ENCODE data around the gene KRT16. TPM values are rescaled to one million over a fixed set of nuclear protein-coding genes. Genes with fewer than 3 reads are reported as not detected.
"Not testable (repeated sequence)": the region's sequence is repeated elsewhere in the genome, so short reads cannot be mapped to it uniquely, and the experiment has no call there.

The KRT16 gene
- total RNA-seq, 1 donor = 2.0 TPM

DNA sequence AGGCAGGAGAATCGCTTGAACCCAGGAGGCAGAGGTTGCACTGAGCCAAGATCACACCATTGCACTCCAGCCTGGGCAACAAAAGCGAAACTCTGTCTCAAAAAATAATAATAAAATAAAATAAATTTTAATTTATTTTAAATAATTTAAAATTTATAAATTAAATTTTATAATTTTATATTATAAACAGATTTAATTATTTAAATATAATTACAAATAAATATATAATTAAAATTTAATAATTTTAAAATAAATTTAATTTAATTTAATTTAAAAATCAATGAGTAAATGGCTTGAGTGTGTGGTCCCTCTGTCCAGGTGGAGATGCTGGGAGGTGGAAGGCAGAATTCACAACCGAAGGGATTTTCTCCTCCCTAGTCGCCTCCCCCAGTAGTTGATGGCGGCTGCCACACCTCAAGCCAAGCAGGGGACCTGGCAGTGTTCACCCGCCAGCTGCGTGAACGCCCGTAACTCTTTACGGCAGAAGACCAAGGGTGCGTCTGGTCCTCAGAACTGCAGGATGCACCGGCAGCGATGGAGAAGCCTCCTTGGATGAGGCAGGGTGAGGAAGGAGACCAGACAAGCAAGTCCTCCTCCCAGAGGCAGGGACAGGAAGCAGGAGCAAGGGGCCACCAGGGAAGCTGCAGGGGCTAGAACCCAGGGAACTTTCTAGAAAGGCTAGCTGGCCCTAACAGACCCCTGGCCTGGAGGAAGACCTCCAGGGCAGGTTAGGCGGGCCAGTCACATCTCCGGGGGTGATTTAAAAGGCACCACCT lies 34.7 kb upstream of the KRT16 start:
- no peak for TF ChIP-seq CTCF (IDR thresholded peaks at IDR 0.05; ENCODE audit: insufficient read depth, low read length)
- no peak for DNase-seq (ENCODE audit: low read depth)
- H3K4me3 ChIP-seq (ENCODE audit: low read depth, low read length) = no peak overlapping the region

DNA sequence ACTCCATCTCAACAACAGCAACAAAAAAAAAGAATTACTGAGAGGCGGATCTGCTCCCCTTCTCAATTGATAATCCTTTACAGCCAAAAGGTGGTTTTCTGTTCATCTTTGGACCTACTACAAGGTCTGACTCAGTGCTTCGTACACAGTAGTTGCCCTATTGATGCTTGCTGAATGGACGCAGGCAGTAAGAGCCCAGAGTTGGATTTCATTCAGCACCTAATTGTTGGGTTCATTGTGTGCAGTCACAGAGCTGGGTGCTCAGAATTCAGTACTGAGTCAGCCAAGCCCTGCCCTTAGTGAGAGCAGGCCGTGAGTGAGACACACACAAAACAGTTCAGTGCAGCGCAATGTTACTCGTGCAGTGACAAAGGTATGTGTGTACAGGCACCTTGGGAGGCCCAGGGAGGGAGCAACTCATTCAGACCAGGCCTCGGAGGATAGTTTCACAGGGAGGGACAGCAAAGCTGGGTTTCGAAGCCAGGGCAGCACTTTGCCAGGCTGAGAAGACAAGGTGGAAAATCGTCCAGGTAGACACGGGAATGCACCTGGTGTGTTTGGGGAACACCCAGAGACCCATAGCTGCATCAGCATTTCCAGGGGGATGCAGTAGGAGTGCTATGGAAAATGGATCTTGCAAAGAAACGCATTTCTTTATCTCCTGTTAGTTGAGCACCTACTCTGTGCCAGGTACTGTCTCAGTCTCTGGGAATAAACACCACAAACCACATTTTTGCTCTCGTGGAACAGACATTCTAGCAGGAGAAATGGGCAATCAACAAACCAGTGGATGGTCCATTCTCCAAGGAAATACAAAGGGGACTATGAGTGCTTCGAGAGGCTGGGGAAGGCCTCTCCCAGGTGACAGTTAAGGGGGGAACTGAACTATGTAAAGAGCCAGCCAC lies 29.9 kb upstream of the KRT16 start:
- H3K4me3 ChIP-seq (ENCODE audit: low read depth, low read length) = no peak overlapping the region
- no peak for TF ChIP-seq CTCF (IDR thresholded peaks at IDR 0.05; ENCODE audit: insufficient read depth, low read length)
- DNase-seq (ENCODE audit: low read depth) = no peak

- not testable (repeated sequence) for H3K4me3 ChIP-seq (ENCODE audit: low read depth, low read length); DNase-seq (ENCODE audit: low read depth)
Measured at GRCh38 chr17:41640596-41640995, 28.0 kb upstream of the KRT16 start.

DNA sequence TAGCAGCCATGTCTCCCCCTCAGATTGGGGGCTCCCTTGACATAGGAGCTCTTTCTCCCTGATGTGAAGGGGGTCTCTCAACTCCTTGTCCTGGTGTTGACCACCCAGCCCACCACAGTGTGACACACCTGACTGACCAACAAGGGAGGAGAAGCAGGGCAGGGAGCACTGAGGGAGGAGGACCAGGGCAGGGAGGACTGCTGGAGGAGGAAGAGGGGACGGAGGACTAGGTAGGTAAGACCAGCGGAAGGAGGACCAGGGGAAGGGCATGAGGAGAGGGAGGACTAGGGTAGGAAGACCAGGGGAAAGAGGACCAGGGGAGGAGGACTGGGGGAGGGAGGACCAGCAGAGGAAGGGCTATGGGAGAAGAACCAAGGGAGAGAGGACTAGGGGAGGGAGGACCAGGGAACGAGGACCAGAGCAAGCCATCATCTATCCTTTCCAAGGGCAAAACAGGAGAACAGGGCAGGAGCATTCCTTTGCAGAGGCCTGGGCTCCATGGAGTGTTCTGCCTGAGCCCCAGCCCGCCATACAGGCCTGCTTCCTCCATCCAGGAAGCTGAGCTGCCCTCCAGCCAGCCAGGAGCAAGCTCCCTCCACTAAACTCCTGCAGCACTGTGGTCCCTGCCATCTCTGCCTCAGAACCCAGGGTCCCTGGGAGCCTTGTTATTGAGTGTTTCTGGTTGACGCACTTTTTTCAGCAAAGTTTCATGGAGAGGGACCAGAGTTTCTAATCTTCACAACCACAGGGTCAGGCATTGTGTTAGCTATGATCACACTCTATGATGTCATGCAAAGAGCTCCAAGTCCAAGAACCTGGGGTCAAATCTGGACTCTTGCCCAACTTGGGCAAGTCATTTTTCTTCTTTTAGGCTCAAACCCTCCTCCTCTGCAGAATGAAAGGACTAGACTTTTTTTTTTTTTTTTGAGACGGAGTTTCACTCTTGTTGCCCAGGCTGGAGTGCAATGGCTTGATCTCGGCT lies 27.2 kb upstream of the KRT16 start:
- no peak overlapping the region for H3K4me3 ChIP-seq (ENCODE audit: low read depth, low read length)
- TF ChIP-seq CTCF (IDR thresholded peaks at IDR 0.05; ENCODE audit: insufficient read depth, low read length) = no peak
- DNase-seq (ENCODE audit: low read depth) = peak; percentile 19

DNA sequence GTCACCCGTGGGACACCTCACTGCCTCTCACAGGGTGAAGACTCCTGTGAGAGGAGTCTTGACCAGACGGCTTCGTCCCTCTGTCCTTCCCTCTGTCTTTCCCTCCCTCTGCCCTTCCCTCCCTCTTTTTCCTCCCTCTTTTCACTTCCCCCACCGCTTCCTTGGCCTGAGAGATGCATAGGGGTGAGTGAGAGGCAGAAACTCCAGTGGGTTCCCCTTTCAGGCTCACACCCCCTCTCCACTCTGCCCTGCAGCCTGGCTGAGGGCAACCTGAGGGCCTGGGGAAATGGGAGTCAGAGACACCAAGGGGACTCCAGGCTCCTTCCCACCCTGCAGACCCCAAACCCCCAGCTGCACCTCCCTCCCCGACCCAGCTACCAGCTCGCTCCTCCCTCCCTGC lies 26.4 kb upstream of the KRT16 start:
- TF ChIP-seq CTCF (IDR thresholded peaks at IDR 0.05; ENCODE audit: insufficient read depth, low read length) = no peak
- H3K4me3 ChIP-seq (ENCODE audit: low read depth, low read length) = no peak overlapping the region
- no peak for DNase-seq (ENCODE audit: low read depth)

DNA sequence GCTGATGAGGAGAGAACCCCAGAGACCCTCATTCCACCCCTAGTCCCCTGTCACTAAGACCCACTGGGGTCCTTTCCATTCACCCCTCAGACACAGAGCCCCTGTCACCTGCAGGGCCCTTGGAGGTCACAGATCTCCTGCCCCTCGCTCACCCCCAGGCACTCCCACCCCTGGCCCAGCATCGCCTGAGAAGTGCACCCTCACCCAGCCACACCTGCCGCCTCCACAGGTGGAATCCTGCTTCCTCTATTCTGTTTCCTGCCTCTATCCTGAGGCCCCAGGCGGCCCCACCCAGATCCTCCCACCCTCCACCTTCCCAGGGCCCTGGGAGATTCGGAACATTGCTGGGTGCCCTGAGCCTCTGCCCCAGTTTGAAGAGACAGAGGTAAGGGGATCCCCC lies 25.6 kb upstream of the KRT16 start:
- TF ChIP-seq CTCF (IDR thresholded peaks at IDR 0.05; ENCODE audit: insufficient read depth, low read length) = no peak
- H3K4me3 ChIP-seq (ENCODE audit: low read depth, low read length) = no peak overlapping the region
- no peak for DNase-seq (ENCODE audit: low read depth)
